Endothelial cell (in vitro differentiated cells): ENCODE measurements around the gene NDUFS2. TPM values are rescaled to one million over a fixed set of nuclear protein-coding genes. Genes with fewer than 3 reads are reported as not detected.
A peak's percentile ranks its signal among the peaks of the same experiment; 100 is the strongest.
"Not testable (repeated sequence)": the region's sequence is repeated elsewhere in the genome, so short reads cannot be mapped to it uniquely, and the experiment has no call there.

Experiments used
- DNase-seq: peaks from one replicate; pipeline ENCODE4 v3.0.0; 2021; ENCODE audit warnings: low spot score
- H3K27ac Mint-ChIP-seq: one replicate; pipeline ENCODE4 v1.8.0; 2021; ENCODE audit warnings: mixed read lengths, inconsistent platforms; ENCODE audit not compliant: unreplicated experiment
- H3K27me3 Mint-ChIP-seq: one replicate; pipeline ENCODE4 v1.8.0; 2021; ENCODE audit warnings: mild to moderate bottlenecking, moderate library complexity, mixed read lengths, inconsistent platforms; ENCODE audit not compliant: unreplicated experiment
- H3K36me3 Mint-ChIP-seq: one replicate; pipeline ENCODE4 v1.8.0; 2021; ENCODE audit warnings: mild to moderate bottlenecking, low read depth, mixed read lengths, inconsistent platforms; ENCODE audit not compliant: unreplicated experiment
- H3K4me1 Mint-ChIP-seq: one replicate; pipeline ENCODE4 v1.8.0; 2021; ENCODE audit warnings: mild to moderate bottlenecking, mixed read lengths, inconsistent platforms; ENCODE audit not compliant: unreplicated experiment
- H3K4me3 Mint-ChIP-seq: one replicate; pipeline ENCODE4 v1.8.0; 2021; ENCODE audit warnings: mild to moderate bottlenecking, mixed read lengths, inconsistent platforms; ENCODE audit not compliant: unreplicated experiment
- H3K9me3 Mint-ChIP-seq: one replicate; pipeline ENCODE4 v1.8.0; 2021; ENCODE audit warnings: mixed read lengths, inconsistent platforms; ENCODE audit not compliant: unreplicated experiment
- total RNA-seq: library from RNA; stranded (reverse); fragmentation: NEBNext Ultra II Directional; extraction: Animal tissue kit (Norgen Biotek cat#: 25700); gene quantifications from one replicate; pipeline ENCODE4 v1.2.1, GENCODE V29; 2021; ENCODE audit not compliant: unreplicated experiment
- TF ChIP-seq, protein P1 (sequence below): fragments of 200-600 bp; sonication (generic); IDR thresholded peaks from one replicate; pipeline ENCODE4 v1.5.0; 2021; ENCODE audit warnings: antibody characterized with exemption; ENCODE audit not compliant: unreplicated experiment

The NDUFS2 gene
- total RNA-seq, 1 donor from 2014 or later, result 93.1 TPM

DNA sequence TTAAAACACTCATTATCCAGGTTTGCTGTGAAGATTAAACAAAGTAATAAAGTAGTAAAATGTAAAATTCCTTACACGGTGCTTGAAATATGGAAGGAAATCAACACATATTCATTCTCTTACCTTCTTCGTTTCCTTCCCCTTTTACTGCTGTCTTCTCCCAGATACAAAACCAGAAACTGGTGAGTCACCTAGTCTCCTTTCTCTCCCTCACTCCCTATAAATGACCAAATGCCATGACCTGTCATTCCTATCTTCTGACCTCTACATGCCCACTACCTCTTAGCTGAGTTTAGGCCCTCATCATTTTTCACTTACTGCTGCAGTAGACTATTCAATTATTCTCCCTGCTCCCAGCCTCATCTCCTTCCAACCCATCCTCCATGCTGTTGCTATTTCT is 40.1 kb downstream of the NDUFS2 start:
- no peak for DNase-seq
- Mint-ChIP-seq H3K27ac (no peak overlapping the region), H3K4me1 (no peaks in the 10 kb centered on the region), H3K9me3 (peaks cover 6% of the 10 kb centered on the region), H3K27me3 (no peaks in the 10 kb centered on the region), H3K36me3 (no peaks in the 10 kb centered on the region), H3K4me3 (no peak overlapping the region)
- TF ChIP-seq, protein P1, sequence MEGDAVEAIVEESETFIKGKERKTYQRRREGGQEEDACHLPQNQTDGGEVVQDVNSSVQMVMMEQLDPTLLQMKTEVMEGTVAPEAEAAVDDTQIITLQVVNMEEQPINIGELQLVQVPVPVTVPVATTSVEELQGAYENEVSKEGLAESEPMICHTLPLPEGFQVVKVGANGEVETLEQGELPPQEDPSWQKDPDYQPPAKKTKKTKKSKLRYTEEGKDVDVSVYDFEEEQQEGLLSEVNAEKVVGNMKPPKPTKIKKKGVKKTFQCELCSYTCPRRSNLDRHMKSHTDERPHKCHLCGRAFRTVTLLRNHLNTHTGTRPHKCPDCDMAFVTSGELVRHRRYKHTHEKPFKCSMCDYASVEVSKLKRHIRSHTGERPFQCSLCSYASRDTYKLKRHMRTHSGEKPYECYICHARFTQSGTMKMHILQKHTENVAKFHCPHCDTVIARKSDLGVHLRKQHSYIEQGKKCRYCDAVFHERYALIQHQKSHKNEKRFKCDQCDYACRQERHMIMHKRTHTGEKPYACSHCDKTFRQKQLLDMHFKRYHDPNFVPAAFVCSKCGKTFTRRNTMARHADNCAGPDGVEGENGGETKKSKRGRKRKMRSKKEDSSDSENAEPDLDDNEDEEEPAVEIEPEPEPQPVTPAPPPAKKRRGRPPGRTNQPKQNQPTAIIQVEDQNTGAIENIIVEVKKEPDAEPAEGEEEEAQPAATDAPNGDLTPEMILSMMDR, result no peak

DNA sequence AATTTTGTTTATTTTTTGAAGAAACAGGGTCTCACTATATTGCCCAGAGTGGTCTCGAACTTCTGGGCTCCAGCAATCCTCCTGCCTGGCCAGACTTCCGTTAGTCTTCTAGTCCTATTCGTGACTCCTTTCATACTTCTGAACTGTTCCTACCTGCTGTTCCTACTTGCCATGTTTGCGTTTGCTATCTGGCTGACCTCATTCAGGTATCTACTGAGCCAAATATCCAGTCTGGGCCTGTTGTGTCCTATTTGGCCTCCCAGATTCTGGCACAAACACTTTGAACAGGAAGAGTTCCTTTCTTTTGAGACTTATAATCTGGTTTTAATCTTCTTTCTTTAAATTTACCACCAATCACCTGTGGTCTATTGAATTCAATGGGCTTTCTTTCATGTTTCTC is 42.7 kb downstream of the NDUFS2 start:
- Mint-ChIP-seq H3K27me3 (no peaks in the 10 kb centered on the region), H3K4me1 (peaks cover 3% of the 10 kb centered on the region), H3K36me3 (peaks cover 3% of the 10 kb centered on the region), H3K4me3 (no peak overlapping the region), H3K9me3 (peaks cover 6% of the 10 kb centered on the region), H3K27ac (no peak overlapping the region)
- DNase-seq, result no peak
- TF ChIP-seq, protein P1, result no peak

DNA sequence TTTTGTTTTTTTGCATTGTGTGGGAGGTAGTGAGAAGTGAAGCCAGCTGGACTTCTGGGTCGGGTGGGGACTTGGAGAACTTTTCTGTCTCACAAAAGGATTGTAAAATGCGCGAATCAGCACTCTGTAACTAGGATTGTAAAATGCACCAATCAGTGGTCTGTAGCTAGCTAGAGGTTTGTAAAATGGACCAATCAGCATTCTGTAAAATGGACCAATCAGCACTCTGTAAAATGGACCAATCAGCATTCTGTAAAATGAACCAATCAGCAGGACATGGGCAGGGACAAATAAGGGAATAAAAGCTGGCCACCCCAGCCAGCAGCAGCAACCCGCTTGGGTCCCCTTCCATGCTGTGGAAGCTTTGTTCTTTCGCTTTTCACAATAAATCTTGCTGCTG is 47.9 kb downstream of the NDUFS2 start:
- H3K9me3 Mint-ChIP-seq, H3K27me3 Mint-ChIP-seq, H3K4me1 Mint-ChIP-seq, DNase-seq, H3K27ac Mint-ChIP-seq, H3K36me3 Mint-ChIP-seq: not testable (repeated sequence)
- peak overlapping the region; percentile 56 for H3K4me3 Mint-ChIP-seq

DNA sequence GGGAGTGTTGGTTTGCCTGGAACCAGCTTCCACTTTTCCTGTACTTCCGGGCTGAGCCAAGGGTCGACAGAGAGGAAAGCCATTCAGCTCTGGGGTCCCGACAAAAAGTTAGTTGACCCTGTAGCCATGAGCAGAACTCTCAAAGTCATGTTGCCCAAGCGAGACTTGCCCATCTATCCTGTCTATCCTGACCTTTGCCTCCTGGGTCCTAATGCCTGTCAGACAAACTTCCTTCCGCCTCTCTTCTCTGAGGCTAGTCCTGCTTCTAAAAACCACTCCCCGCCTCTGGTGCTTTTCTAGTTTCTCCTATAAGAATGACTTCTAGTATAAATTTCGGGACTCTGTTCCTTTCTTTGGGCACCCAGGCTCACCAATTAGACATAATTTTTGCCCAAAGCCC is 48.7 kb downstream of the NDUFS2 start:
- Mint-ChIP-seq H3K36me3 (peaks cover 4% of the 10 kb centered on the region), H3K9me3 (no peaks in the 10 kb centered on the region), H3K4me1 (peaks cover 4% of the 10 kb centered on the region), H3K4me3 (no peak overlapping the region), H3K27ac (peak overlapping the region; percentile 44), H3K27me3 (peaks cover 2% of the 10 kb centered on the region)
- no peak for DNase-seq
- TF ChIP-seq, protein P1, result no peak

DNA sequence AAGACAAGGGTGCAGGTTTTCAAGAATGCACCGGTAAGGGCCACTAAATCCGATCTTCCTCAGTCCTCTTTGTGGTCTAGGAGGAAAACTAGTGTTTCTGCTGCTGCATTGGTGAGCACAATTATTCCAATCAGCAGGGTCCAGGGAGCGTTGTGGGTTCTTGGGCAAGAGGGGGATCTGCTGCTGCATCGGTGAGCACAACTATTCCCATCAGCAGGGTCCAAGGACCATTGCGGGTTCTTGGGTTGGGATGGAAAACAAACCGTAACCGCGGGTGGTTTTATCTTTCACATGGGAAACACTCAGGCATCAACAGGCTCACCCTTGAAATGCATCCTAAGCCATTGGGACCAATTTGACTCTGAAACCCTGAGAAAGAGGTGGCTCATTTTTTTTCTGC is 49.4 kb downstream of the NDUFS2 start:
- Mint-ChIP-seq H3K4me3 (no peak overlapping the region), H3K4me1 (peaks cover 4% of the 10 kb centered on the region), H3K36me3 (peaks cover 6% of the 10 kb centered on the region), H3K9me3 (no peaks in the 10 kb centered on the region), H3K27me3 (peaks cover 2% of the 10 kb centered on the region), H3K27ac (no peak overlapping the region)
- no peak for DNase-seq
- TF ChIP-seq, protein P1, result no peak

DNA sequence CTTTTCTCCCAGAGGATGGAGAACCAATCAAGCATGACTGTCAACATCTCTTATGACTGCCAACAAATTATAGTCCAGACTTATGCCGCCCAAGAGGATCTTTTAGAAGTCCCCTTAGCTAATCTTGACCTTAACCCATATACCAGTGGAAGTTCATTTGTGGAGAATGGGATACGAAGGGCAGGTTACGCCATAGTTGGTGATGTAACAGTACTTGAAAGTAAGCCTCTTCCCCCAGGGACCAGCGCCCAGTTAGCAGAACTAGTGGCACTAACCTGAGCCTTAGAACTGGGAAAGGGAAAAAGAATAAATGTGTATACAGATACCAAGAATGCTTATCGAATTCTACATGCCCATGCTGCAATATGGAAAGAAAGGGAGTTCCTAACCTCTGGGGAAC is 53.1 kb downstream of the NDUFS2 start:
- not testable (repeated sequence) for H3K4me1 Mint-ChIP-seq, H3K27ac Mint-ChIP-seq, DNase-seq, H3K4me3 Mint-ChIP-seq
- H3K27me3 Mint-ChIP-seq, result peaks cover 21% of the 10 kb centered on the region
- H3K36me3 Mint-ChIP-seq, result peaks cover 21% of the 10 kb centered on the region
- peaks cover 11% of the 10 kb centered on the region for H3K9me3 Mint-ChIP-seq

DNA sequence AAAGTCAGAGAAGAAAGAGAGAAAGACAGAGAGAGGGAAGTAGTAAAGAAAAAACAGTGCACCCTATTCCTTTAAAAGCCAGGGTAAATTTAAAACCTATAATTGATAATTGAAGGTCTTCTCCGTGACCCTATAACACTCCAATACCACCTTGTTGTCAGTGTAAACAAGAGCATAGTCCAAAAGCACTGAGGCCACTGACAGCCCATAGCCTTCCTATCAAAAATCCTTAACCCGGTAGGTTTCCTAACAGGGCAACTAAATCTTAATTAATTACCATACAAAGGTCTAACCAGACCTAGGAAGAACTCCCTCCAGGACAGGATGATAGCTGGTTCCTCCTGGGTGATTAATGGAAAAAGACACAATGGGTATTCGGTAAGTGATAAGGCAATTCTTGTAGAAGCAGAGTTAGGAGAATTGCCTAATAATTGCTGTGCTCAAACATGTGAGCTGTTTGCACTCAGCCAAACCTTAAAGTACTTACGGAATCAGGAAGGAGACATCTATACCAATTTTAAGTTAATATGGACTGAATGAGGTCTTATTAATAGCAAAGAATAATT is 53.9 kb downstream of the NDUFS2 start:
- Mint-ChIP-seq H3K9me3 (peaks cover 11% of the 10 kb centered on the region), H3K36me3 (peaks cover 22% of the 10 kb centered on the region), H3K27me3 (peaks cover 22% of the 10 kb centered on the region)
- not testable (repeated sequence) for DNase-seq, H3K4me1 Mint-ChIP-seq, H3K4me3 Mint-ChIP-seq, H3K27ac Mint-ChIP-seq

DNA sequence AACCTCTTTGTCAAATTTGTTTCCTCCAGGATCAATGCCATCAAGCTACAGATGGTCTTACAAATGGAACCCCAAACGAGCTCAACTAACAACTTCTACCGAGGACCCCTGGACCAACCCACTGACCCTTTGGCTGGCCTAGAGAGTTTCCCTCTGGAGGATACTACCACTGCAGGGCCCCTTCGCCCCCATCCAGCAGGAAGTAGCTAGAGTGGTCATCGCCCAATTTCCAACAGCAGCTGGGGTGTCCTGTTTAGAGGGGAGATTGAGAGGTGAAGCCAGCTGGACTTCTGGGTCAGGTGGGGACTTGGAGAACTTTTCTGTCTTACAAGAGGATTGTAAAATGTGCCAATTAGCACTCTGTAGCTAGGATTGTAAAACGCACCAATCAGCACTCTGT is 54.9 kb downstream of the NDUFS2 start:
- not testable (repeated sequence) for H3K4me3 Mint-ChIP-seq, H3K27ac Mint-ChIP-seq, H3K4me1 Mint-ChIP-seq
- Mint-ChIP-seq H3K27me3 (peaks cover 20% of the 10 kb centered on the region), H3K9me3 (peaks cover 11% of the 10 kb centered on the region), H3K36me3 (peaks cover 22% of the 10 kb centered on the region)
- DNase-seq, result peak; percentile 11
